Neural crest cell (in vitro differentiated cells): ENCODE measurements around the gene S100Z. TPM values are rescaled to one million over a fixed set of nuclear protein-coding genes. Genes with fewer than 3 reads are reported as not detected.

ENCODE experiments used
- DNase-seq: peaks from one replicate; pipeline ENCODE4 v3.0.0; 2021; ENCODE audit warnings: low read depth, mixed read lengths, low spot score
- H3K27ac Mint-ChIP-seq: one replicate; pipeline ENCODE4 v1.8.0; 2021; ENCODE audit warnings: mild to moderate bottlenecking, mixed read lengths; ENCODE audit not compliant: unreplicated experiment
- H3K27me3 Mint-ChIP-seq: 2 replicates; pipeline ENCODE4 v1.8.0; 2021; ENCODE audit warnings: low read depth, mild to moderate bottlenecking, mixed read lengths
- H3K36me3 Mint-ChIP-seq: 2 replicates; pipeline ENCODE4 v1.8.0; 2021; ENCODE audit warnings: low read depth, mild to moderate bottlenecking, mixed read lengths
- H3K4me1 Mint-ChIP-seq: 2 replicates; pipeline ENCODE4 v1.8.0; 2021; ENCODE audit warnings: mixed read lengths
- H3K4me3 Mint-ChIP-seq: one replicate; pipeline ENCODE4 v1.8.0; 2021; ENCODE audit warnings: mild to moderate bottlenecking, mixed read lengths
- H3K9me3 Mint-ChIP-seq: 2 replicates; pipeline ENCODE4 v1.8.0; 2021; ENCODE audit warnings: mixed read lengths
- total RNA-seq: library from RNA; stranded (reverse); gene quantifications from 2 replicates; pipeline ENCODE4 v1.2.1, GENCODE V29; 2021
- TF ChIP-seq, protein P1 (sequence below): fragments of 200-600 bp; sonication (generic); conservative IDR thresholded peaks from 2 replicates; pipeline ENCODE4 v1.5.0; 2021; ENCODE audit warnings: antibody characterized with exemption, mild to moderate bottlenecking

Gene S100Z
- total RNA-seq, 1 donor from 2014 or later: not detected

DNA sequence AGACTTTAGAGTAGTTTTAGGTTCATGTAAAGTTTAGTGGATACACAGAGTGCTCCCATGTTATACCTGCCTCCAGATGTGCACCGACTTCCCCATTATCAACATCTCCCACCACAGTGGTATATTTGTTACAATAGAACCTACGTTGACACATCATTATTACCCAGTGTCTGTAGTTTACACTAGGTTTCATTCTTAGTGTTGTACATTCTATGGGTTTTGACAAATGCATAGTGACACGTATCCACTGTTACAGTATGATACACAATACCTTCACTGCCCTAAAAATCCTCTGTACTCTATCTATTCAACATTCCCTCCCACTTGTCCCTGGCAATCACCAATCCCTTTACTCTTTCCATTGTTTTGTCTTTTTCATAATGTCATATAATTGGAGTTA, 68.7 kb downstream of the S100Z start:
- peaks cover 4% of the 10 kb centered on the region for H3K36me3 Mint-ChIP-seq
- no peaks in the 10 kb centered on the region for H3K4me1 Mint-ChIP-seq

DNA sequence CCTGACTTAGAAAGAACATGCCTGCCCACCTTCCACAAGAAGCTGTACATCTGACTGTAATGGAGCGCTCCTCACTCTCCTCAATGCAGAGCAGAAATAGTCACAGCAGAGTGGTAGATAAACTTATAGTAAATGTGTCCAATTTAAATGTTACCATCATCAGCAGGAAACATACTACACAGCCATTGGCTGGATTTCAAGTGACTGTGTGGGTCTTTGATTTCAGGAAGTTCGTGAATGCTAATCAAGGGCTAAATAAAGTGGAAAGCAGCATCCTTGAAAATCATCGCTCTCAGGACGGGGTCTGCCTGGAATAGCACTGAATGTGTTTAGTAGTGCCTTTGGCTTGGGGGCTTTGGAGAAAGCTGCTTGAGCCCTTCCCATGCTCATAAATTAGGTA, 70.7 kb downstream of the S100Z start:
- no peak overlapping the region for H3K27ac Mint-ChIP-seq
- H3K36me3 Mint-ChIP-seq: no peaks in the 10 kb centered on the region
- H3K9me3 Mint-ChIP-seq: no peaks in the 10 kb centered on the region
- TF ChIP-seq, protein P1, sequence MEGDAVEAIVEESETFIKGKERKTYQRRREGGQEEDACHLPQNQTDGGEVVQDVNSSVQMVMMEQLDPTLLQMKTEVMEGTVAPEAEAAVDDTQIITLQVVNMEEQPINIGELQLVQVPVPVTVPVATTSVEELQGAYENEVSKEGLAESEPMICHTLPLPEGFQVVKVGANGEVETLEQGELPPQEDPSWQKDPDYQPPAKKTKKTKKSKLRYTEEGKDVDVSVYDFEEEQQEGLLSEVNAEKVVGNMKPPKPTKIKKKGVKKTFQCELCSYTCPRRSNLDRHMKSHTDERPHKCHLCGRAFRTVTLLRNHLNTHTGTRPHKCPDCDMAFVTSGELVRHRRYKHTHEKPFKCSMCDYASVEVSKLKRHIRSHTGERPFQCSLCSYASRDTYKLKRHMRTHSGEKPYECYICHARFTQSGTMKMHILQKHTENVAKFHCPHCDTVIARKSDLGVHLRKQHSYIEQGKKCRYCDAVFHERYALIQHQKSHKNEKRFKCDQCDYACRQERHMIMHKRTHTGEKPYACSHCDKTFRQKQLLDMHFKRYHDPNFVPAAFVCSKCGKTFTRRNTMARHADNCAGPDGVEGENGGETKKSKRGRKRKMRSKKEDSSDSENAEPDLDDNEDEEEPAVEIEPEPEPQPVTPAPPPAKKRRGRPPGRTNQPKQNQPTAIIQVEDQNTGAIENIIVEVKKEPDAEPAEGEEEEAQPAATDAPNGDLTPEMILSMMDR: no peak
- no peak overlapping the region for H3K4me3 Mint-ChIP-seq
- H3K27me3 Mint-ChIP-seq: peaks cover 5% of the 10 kb centered on the region
- no peaks in the 10 kb centered on the region for H3K4me1 Mint-ChIP-seq
- no peak for DNase-seq

More for the DNA sequence above, 68.7 kb downstream of the S100Z start:
- no peak overlapping the region for H3K4me3 Mint-ChIP-seq
- DNase-seq: no peak
- peaks cover 4% of the 10 kb centered on the region for H3K9me3 Mint-ChIP-seq
- no peak overlapping the region for H3K27ac Mint-ChIP-seq
- H3K27me3 Mint-ChIP-seq: peaks cover 5% of the 10 kb centered on the region
- TF ChIP-seq, protein P1: no peak

DNA sequence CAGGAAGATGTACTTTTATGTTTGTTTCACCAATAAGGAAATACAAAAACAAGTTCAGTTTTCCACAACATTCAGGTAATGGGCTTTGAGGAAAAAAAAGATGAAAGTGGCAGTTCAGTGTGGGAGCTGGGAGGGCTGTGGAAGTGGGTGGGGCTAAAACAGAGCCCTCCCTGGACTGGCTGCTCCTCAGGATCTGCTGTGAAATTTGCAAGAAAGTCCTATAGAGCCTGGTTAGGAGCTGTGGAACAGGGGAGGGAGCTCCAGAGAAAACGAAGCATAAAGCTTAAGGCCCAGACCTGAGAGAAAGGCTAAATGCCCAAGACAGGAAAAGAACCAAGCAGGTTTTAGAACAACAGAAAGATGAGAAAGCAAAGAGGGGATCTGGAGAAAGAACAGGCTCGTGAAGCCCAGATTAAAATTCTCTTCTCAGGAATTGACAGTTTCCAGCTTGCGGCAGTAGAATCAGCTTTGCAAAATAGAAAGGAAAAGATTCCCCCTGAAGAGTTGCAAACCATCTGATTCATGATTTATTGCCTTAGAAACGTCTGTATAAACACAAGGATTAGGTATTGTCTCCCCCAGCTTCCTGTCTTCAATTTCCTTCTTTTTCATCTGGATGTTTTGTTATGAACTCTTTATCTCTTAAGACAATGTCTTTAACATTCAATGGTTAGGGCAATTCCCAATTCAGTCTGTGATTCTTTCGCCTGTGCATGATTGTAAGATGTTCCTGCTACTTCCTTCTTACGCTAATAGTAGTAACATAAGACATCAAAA, 76.7 kb downstream of the S100Z start:
- no peak for DNase-seq
- TF ChIP-seq, protein P1: no peak
- Mint-ChIP-seq H3K9me3 (no peaks in the 10 kb centered on the region), H3K27me3 (peaks cover 5% of the 10 kb centered on the region), H3K4me1 (peaks cover 16% of the 10 kb centered on the region), H3K4me3 (no peak overlapping the region), H3K36me3 (no peaks in the 10 kb centered on the region), H3K27ac (no peak overlapping the region)

DNA sequence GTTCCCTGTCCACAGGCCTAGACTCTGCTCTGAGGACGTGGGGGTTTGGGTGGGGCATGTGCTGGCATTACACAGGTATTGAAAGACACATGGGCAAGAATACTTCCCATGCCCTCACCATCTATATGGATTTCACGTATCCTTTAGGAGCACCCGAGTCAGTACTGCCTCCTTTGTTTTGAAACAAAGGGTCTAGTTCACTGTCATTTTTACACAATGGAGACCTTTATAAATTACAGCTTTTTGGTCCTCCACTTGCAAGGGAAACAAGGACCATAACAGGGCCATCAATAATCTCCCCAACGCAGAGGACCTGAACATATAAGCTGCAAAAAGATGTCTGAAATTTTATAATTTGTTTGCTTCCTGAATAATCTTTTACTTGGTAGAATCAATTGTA, 78.1 kb downstream of the S100Z start:
- TF ChIP-seq, protein P1: no peak
- no peak overlapping the region for H3K27ac Mint-ChIP-seq
- no peaks in the 10 kb centered on the region for H3K9me3 Mint-ChIP-seq
- peaks cover 16% of the 10 kb centered on the region for H3K4me1 Mint-ChIP-seq
- no peak for DNase-seq
- H3K4me3 Mint-ChIP-seq: no peak overlapping the region
- no peaks in the 10 kb centered on the region for H3K36me3 Mint-ChIP-seq
- peaks cover 5% of the 10 kb centered on the region for H3K27me3 Mint-ChIP-seq

DNA sequence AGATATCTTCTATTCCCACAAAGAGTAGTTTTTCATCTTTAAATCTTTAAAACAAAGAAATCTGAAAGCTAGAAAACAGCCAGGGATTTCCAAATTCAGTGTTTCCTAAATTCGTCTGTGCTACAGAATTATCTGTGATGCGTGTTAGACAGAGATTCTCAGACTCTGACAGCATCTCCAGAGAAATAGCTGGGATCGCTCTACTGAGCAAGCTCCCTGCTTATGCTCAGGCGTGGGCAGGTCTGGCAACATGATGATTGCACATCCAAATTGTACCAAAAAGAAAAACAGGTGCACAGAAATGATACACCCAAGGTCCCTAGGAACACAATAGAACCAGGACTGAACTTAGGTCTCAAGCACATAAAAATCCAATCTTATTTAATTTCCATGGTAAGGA, 80.3 kb downstream of the S100Z start:
- H3K36me3 Mint-ChIP-seq: no peaks in the 10 kb centered on the region
- no peak overlapping the region for H3K27ac Mint-ChIP-seq
- TF ChIP-seq, protein P1: no peak
- H3K9me3 Mint-ChIP-seq: no peaks in the 10 kb centered on the region
- DNase-seq: no peak
- peaks cover 16% of the 10 kb centered on the region for H3K4me1 Mint-ChIP-seq
- H3K27me3 Mint-ChIP-seq: peaks cover 5% of the 10 kb centered on the region
- no peak overlapping the region for H3K4me3 Mint-ChIP-seq
